PC-3 (cell line): ENCODE data around the gene RASA2. TPM values are rescaled to one million over a fixed set of nuclear protein-coding genes. Genes with fewer than 3 reads are reported as not detected.

Experiments
- ATAC-seq: fragments of 200-7000 bp; cut with Tn5 transposase; 2 replicates; pipeline ENCODE4 v1.9.1; 2020; ENCODE audit warnings: mild to moderate bottlenecking, moderate library complexity
- BruUV-seq: library from RNA; stranded (reverse); fragments of 400-500 nt; replicated peaks from 2 replicates; lab custom pipeline; 2021; lab: Mats Ljungman, UMichigan
- CTCF ChIA-PET: fragments of 300-600 bp; sonication (Branson Sonifier 250); formaldehyde crosslinking; loops from one replicate; lab custom pipeline; 2022; ENCODE audit warnings: antibody characterized with exemption; lab: Charles Lee
- POLR2A ChIA-PET: fragments of 300-600 bp; sonication (Branson Sonifier 250); formaldehyde crosslinking; loops from one replicate; lab custom pipeline; 2022; ENCODE audit warnings: antibody characterized with exemption; ENCODE audit not compliant: unreplicated experiment; lab: Charles Lee
- DNase-seq: peaks from one replicate; pipeline ENCODE4 v3.0.0-alpha.2; 2015
- H2AFZ ChIP-seq: fragments of 300-600 bp; sonication (generic); 2 replicates; pipeline ENCODE4 v1.6.0; 2016; ENCODE audit warnings: antibody characterized with exemption, low read length
- H3F3A ChIP-seq: fragments of 300-600 bp; sonication (generic); one replicate; pipeline ENCODE4 v1.6.0; 2017; ENCODE audit warnings: antibody characterized with exemption, low read length, control low read depth, mild to moderate bottlenecking; ENCODE audit not compliant: unreplicated experiment
- H3K27ac ChIP-seq: fragments of 300-600 bp; sonication (generic); 2 replicates; pipeline ENCODE4 v1.5.1; 2016; ENCODE audit warnings: mild to moderate bottlenecking, low read length
- H3K27me3 ChIP-seq: fragments of 300-600 bp; sonication (generic); 2 replicates; pipeline ENCODE4 v1.6.1; 2016; ENCODE audit warnings: low read length, mixed read lengths
- H3K36me3 ChIP-seq: fragments of 300-600 bp; sonication (generic); 2 replicates; pipeline ENCODE4 v1.6.1; 2016; ENCODE audit warnings: low read depth, mixed run types, low read length, mixed read lengths
- H3K4me1 ChIP-seq: fragments of 300-600 bp; sonication (generic); 2 replicates; pipeline ENCODE4 v1.5.1; 2016; ENCODE audit warnings: low read length; ENCODE audit not compliant: insufficient read depth
- H3K4me2 ChIP-seq: fragments of 300-600 bp; sonication (generic); 2 replicates; pipeline ENCODE4 v1.6.0; 2016; ENCODE audit warnings: low read length
- H3K4me3 ChIP-seq: fragments of 300-600 bp; sonication (generic); 2 replicates; pipeline ENCODE4 v1.5.1; 2016; ENCODE audit warnings: mild to moderate bottlenecking, low read length, mixed read lengths
- H3K79me2 ChIP-seq: fragments of 300-600 bp; sonication (generic); 2 replicates; pipeline ENCODE4 v1.6.1; 2017; ENCODE audit warnings: low read length, mixed read lengths
- H3K9ac ChIP-seq: fragments of 300-600 bp; sonication (generic); 2 replicates; pipeline ENCODE4 v1.6.0; 2016; ENCODE audit warnings: mild to moderate bottlenecking, low read length
- H3K9me2 ChIP-seq: fragments of 300-600 bp; sonication (generic); replicated peaks from 2 replicates; pipeline ENCODE4 v1.6.1; 2016; ENCODE audit warnings: mixed run types, low read length, mixed read lengths
- H3K9me3 ChIP-seq: fragments of 300-600 bp; sonication (generic); 2 replicates; pipeline ENCODE4 v1.6.1; 2016; ENCODE audit warnings: low read length, mixed read lengths
- H4K20me1 ChIP-seq: fragments of 300-600 bp; sonication (generic); 2 replicates; pipeline ENCODE4 v1.6.1; 2016; ENCODE audit warnings: low read length, mixed read lengths
- EZH2 ChIP-seq: fragments of 300-600 bp; sonication (generic); IDR thresholded peaks from one replicate; pipeline ENCODE4 v1.6.1; 2017; ENCODE audit warnings: antibody characterized with exemption, mild to moderate bottlenecking, low read length; ENCODE audit not compliant: unreplicated experiment
- EZH2phosphoT487 ChIP-seq: fragments of 300-600 bp; sonication (generic); IDR thresholded peaks from 2 replicates; pipeline ENCODE4 v1.6.1; 2018; ENCODE audit warnings: mild to moderate bottlenecking, antibody characterized with exemption, low read length, borderline replicate concordance
- intact Hi-C: fragments of 100-400 bp; cut with micrococcal nuclease; formaldehyde crosslinking; loops from 2 replicates; pipeline ENCODE4 v1.9.0; 2023
- total RNA-seq: library from RNA; depleted of rRNA; stranded (reverse); fragments of >200 nt; gene quantifications from 2 replicates; pipeline ENCODE4 v1.2.3, GENCODE V29; 2014
- TF ChIP-seq, protein P1 (sequence below): fragments of 300-600 bp; sonication (generic); conservative IDR thresholded peaks from 2 replicates; pipeline ENCODE4 v1.5.1; 2017; ENCODE audit warnings: antibody characterized with exemption, low read depth, mild to moderate bottlenecking, low read length

RASA2 gene
- total RNA-seq, 1 experiment from 2014 or later, result 3.7 TPM

DNA sequence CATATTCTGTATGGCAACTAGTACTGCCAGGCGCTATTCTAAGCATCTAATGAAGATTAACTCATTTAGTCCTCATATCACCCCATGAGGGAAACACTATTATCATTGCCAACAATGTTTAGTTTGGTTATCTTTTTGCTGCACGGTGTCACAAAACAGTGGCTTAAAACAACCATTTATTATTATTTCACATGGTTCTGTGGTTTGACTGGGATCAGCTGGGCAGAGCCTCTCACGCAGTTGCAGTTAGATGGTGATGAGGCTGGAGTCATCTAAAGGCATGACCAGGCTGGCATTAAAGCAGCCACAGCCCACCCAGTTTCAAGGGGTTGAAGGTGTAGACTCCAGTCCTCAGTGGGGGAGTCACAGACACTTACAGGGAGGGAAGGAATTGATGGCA is 32.8 kb upstream of the RASA2 start:
- H3K27me3 ChIP-seq, result no peaks in the 10 kb centered on the region
- ATAC-seq, result no peak
- DNase-seq, result no peak
- intact Hi-C loops, result loop anchor here (2.0 kb wide), 1 partner anchor 151 kb away; no protein-coding TSS in a partner anchor
- CTCF ChIA-PET, result interaction anchor here (0.6 to 0.7 kb wide), 2 partner anchors 68 to 93 kb away, joined by 3 read pairs; no protein-coding TSS in a partner anchor
- 0 out of 2 replicates have a peak overlapping the region, but pooled peaks have one; percentile 9 for H2AFZ ChIP-seq
- no TSS peak for BruUV-seq
- no peaks in the 10 kb centered on the region for H3K79me2 ChIP-seq
- H3F3A ChIP-seq, result no peaks in the 10 kb centered on the region
- POLR2A ChIA-PET, result no interaction called here
- H3K27ac ChIP-seq, result no peak overlapping the region
- H3K4me1 ChIP-seq, result peaks cover 20% of the 10 kb centered on the region
- H3K4me2 ChIP-seq, result peak overlapping the region; percentile 65; the same call in 1 of the 2 replicates
- H4K20me1 ChIP-seq, result no peaks in the 10 kb centered on the region
- no peaks in the 10 kb centered on the region for H3K9me3 ChIP-seq
- TF ChIP-seq EZH2, result no peak
- H3K9me2 ChIP-seq, result no peaks in the 10 kb centered on the region
- H3K4me3 ChIP-seq, result no peak overlapping the region
- no peak overlapping the region for H3K9ac ChIP-seq
- H3K36me3 ChIP-seq, result no peaks in the 10 kb centered on the region

DNA sequence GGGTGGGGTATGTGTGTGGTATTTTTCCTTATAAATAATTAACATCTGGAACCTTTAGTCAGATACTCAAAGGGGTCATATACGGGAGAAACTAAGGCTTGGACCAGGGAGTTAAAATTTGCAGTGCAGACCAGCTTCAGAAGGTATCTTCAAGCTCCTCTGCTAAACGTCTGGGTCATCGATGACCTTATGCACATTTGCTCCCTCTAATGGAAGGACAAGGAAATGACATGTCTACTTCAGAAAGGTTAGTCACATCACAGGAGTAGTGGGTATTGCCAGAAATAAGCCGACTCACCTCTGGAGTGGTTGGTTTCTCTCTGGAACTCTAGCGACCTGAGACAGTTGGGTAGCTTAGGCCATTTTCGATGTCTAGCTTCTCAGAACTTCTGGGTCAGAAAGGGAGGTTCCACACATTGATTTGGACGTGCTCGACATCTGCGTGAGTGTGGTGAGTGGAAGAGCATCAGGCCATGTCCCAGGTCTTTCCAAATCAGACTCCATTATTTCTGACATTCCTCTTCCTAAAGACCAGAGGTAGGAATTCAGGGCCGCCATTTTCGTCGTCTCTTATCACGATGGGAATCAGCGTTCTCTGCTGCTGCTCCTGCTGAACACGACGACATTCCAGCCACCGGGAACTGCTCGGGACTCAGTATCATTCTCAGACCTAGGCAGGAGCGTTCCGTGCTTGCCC is 31.8 kb upstream of the RASA2 start:
- peak overlapping the region; percentile 65 for H3K4me2 ChIP-seq
- no peaks in the 10 kb centered on the region for H3K9me2 ChIP-seq
- H2AFZ ChIP-seq, result peak overlapping the region; percentile 82
- TSS peak; percentile 68 for BruUV-seq
- H3K9ac ChIP-seq, result no peak overlapping the region
- H3K4me3 ChIP-seq, result peak overlapping the region; percentile 44
- H3K27ac ChIP-seq, result peak overlapping the region; percentile 19; the same call in 1 of the 2 replicates
- H3K79me2 ChIP-seq, result no peaks in the 10 kb centered on the region
- H3K36me3 ChIP-seq, result no peaks in the 10 kb centered on the region
- intact Hi-C loops, result loop anchor here (2.0 kb wide), 1 partner anchor 152 kb away; no protein-coding TSS in a partner anchor
- ATAC-seq (peak; percentile 72), DNase-seq (peak; percentile 87)
- no peaks in the 10 kb centered on the region for H4K20me1 ChIP-seq
- no peaks in the 10 kb centered on the region for H3F3A ChIP-seq
- no peaks in the 10 kb centered on the region for H3K9me3 ChIP-seq
- ChIA-PET POLR2A (interaction anchor here (1.0 kb wide), 1 partner anchor 143 kb away, joined by 3 read pairs; no protein-coding TSS in a partner anchor), CTCF (interaction anchor here (1.0 to 1.7 kb wide), 3 partner anchors 94 to 223 kb away, joined by 3 to 11 read pairs (median 9); partner anchors contain the start of gene PXYLP1)
- peaks cover 20% of the 10 kb centered on the region for H3K4me1 ChIP-seq
- TF ChIP-seq, protein P1, sequence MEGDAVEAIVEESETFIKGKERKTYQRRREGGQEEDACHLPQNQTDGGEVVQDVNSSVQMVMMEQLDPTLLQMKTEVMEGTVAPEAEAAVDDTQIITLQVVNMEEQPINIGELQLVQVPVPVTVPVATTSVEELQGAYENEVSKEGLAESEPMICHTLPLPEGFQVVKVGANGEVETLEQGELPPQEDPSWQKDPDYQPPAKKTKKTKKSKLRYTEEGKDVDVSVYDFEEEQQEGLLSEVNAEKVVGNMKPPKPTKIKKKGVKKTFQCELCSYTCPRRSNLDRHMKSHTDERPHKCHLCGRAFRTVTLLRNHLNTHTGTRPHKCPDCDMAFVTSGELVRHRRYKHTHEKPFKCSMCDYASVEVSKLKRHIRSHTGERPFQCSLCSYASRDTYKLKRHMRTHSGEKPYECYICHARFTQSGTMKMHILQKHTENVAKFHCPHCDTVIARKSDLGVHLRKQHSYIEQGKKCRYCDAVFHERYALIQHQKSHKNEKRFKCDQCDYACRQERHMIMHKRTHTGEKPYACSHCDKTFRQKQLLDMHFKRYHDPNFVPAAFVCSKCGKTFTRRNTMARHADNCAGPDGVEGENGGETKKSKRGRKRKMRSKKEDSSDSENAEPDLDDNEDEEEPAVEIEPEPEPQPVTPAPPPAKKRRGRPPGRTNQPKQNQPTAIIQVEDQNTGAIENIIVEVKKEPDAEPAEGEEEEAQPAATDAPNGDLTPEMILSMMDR, result peak; percentile 65
- no peak for TF ChIP-seq EZH2phosphoT487
- H3K27me3 ChIP-seq, result no peaks in the 10 kb centered on the region

DNA sequence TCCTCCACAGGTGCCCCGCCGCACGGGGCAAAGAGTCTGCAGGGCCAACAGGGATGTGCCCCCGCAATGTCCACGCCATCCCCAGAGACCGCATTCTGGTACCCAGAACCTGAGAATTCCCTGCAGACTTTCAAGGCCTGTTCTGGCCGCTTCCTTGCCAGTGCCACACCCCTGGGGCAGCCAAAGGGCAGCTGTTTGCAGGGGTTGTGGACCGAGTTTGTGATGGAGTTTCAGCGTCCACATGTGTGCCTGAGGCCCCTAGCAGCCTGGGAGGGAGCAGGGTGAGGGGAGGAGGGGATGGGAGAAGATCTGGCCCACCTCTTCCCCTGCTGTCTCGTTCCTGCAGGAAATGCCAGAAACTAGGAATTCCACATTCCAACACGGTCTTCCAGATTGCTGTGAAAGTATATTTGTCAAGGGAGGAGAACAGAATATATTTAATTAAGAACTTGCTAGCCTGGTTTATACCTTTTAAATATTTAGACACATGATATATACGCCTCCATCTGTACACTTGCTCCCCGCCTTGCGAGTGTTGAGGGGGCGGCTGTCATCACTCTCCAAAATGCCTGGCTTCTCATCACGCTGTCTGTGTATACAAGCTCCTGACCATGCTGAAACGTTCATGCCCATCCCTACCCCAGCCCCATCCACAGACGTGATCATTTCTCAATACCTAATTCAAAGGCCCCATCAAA is 31.1 kb upstream of the RASA2 start:
- intact Hi-C loops, result loop anchor here (2.0 kb wide), 1 partner anchor 153 kb away; no protein-coding TSS in a partner anchor
- Histone ChIP-seq H3K9me2 (no peaks in the 10 kb centered on the region), H3K27ac (peak overlapping the region; percentile 19; the same call in 1 of the 2 replicates), H3F3A (no peaks in the 10 kb centered on the region), H2AFZ (peak overlapping the region; percentile 82), H4K20me1 (no peaks in the 10 kb centered on the region), H3K4me1 (peaks cover 20% of the 10 kb centered on the region), H3K4me2 (peak overlapping the region; percentile 65), H3K36me3 (no peaks in the 10 kb centered on the region), H3K9me3 (no peaks in the 10 kb centered on the region), H3K4me3 (peak overlapping the region; percentile 44; the same call in 1 of the 2 replicates), H3K9ac (no peak overlapping the region), H3K79me2 (no peaks in the 10 kb centered on the region), H3K27me3 (no peaks in the 10 kb centered on the region)
- ChIA-PET CTCF (interaction anchor here (1.2 to 1.7 kb wide), 2 partner anchors 95 to 144 kb away, joined by 9 to 11 read pairs; no protein-coding TSS in a partner anchor), POLR2A (interaction anchor here (1.0 kb wide), 1 partner anchor 144 kb away, joined by 3 read pairs; no protein-coding TSS in a partner anchor)
- DNase-seq (peak; percentile 49), ATAC-seq (peak; percentile 18)
- TF ChIP-seq EZH2 (no peak), EZH2phosphoT487 (no peak)
- TF ChIP-seq, protein P1, result no peak
- BruUV-seq, result no TSS peak
